Measurements from ENCODE around the gene ZNF808.
"Not testable (repeated sequence)": the region's sequence is repeated elsewhere in the genome, so short reads cannot be mapped to it uniquely, and the experiment has no call there.

Gene ZNF808

GRCh38 chr19:52527134-52527955 is at the start of gene ZNF808:
ZNF808 (plus strand) TSS chr19:52527668; CDS start chr19:52543285, 15,617 bp downstream.
- FAIRE-seq = no peak

- not testable (repeated sequence) for FAIRE-seq
These were observed 43.2 kb upstream of the ZNF808 start for GRCh38 chr19:52484111-52484743.

GRCh38 chr19:52485064-52485463 is 42.4 kb upstream of the ZNF808 start:
- not testable (repeated sequence) for FAIRE-seq

GRCh38 chr19:52485561-52486240 is 41.8 kb upstream of the ZNF808 start:
- not testable (repeated sequence) for FAIRE-seq

GRCh38 chr19:52492201-52492993 is 35.1 kb upstream of the ZNF808 start:
- no peak for FAIRE-seq

- no peak for FAIRE-seq
These were observed 34.4 kb upstream of the ZNF808 start for GRCh38 chr19:52492994-52493470.

- no peak for FAIRE-seq
These were observed 33.0 kb upstream of the ZNF808 start for GRCh38 chr19:52494518-52494917.

GRCh38 chr19:52498571-52498970 is 28.9 kb upstream of the ZNF808 start:
- no peak for FAIRE-seq

GRCh38 chr19:52500474-52500873 is 27.0 kb upstream of the ZNF808 start:
- not testable (repeated sequence) for FAIRE-seq

GRCh38 chr19:52500991-52501390 is 26.5 kb upstream of the ZNF808 start:
- not testable (repeated sequence) for FAIRE-seq

GRCh38 chr19:52507266-52507665 is 20.2 kb upstream of the ZNF808 start:
- FAIRE-seq = no peak

- FAIRE-seq = no peak
These were observed 11.3 kb upstream of the ZNF808 start for GRCh38 chr19:52516191-52516590.

- FAIRE-seq = no peak
These were observed 8.8 kb upstream of the ZNF808 start for GRCh38 chr19:52518646-52519045.

GRCh38 chr19:52519175-52519574 is 8.3 kb upstream of the ZNF808 start:
- not testable (repeated sequence) for FAIRE-seq

GRCh38 chr19:52520013-52520412 is 7.5 kb upstream of the ZNF808 start:
- no peak for FAIRE-seq

- no peak for FAIRE-seq
These were observed 4.9 kb upstream of the ZNF808 start for GRCh38 chr19:52522551-52522950.

GRCh38 chr19:52524086-52524485 is 3.4 kb upstream of the ZNF808 start:
- no peak for FAIRE-seq

GRCh38 chr19:52527956-52528351 is 486 bp downstream of the ZNF808 start:
- FAIRE-seq = no peak

GRCh38 chr19:52532480-52532879 is 5.0 kb downstream of the ZNF808 start:
- no peak for FAIRE-seq

GRCh38 chr19:52533901-52534300 is 6.4 kb downstream of the ZNF808 start:
- no peak for FAIRE-seq

- FAIRE-seq = not testable (repeated sequence)
These were observed 7.9 kb downstream of the ZNF808 start for GRCh38 chr19:52535385-52535770.

GRCh38 chr19:52535771-52536447 is 8.4 kb downstream of the ZNF808 start:
- no peak for FAIRE-seq
